SU-DHL-6 (cell line): ENCODE measurements around the gene CCDC85C.

Experiments used
- H2AFZ ChIP-seq: fragments of 200-600 bp; sonication (generic); 2 replicates; pipeline ENCODE4 v1.6.1; 2014; ENCODE audit warnings: low read depth, mild to moderate bottlenecking, moderate library complexity, mixed read lengths, antibody characterized with exemption, low read length; ENCODE audit not compliant: severe bottlenecking
- H3F3A ChIP-seq: fragments of 200-600 bp; shearing (Covaris generic); 2 replicates; pipeline ENCODE4 v1.6.0; 2016; ENCODE audit warnings: antibody characterized with exemption, mild to moderate bottlenecking; ENCODE audit not compliant: insufficient read depth
- H3K27ac ChIP-seq: fragments of 200-600 bp; sonication (generic); 2 replicates; pipeline ENCODE4 v1.5.1; 2016; ENCODE audit warnings: low read depth, mild to moderate bottlenecking, low read length, moderate library complexity, mixed read lengths
- H3K27me3 ChIP-seq: fragments of 200-600 bp; sonication (generic), shearing (Covaris generic); 2 replicates; pipeline ENCODE4 v1.6.0; 2014; ENCODE audit warnings: mild to moderate bottlenecking, low read length
- H3K36me3 ChIP-seq: fragments of 200-600 bp; sonication (generic); 2 replicates; pipeline ENCODE4 v1.6.1; 2014; ENCODE audit warnings: mild to moderate bottlenecking, low read length, mixed read lengths
- H3K4me2 ChIP-seq: fragments of 300-600, 200-600 bp; shearing (Covaris generic), sonication (generic); 2 replicates; pipeline ENCODE4 v1.6.0; 2014; ENCODE audit warnings: low read length, low read depth, mild to moderate bottlenecking; ENCODE audit not compliant: poor library complexity, severe bottlenecking
- H3K4me3 ChIP-seq: fragments of 200-600 bp; sonication (generic); 2 replicates; pipeline ENCODE4 v1.5.1; 2014; ENCODE audit warnings: antibody characterized with exemption, low read length, mild to moderate bottlenecking, mixed read lengths; ENCODE audit not compliant: insufficient read depth, poor library complexity, severe bottlenecking
- H3K79me2 ChIP-seq: fragments of 200-600 bp; sonication (generic); 2 replicates; pipeline ENCODE4 v1.6.1; 2014; ENCODE audit warnings: mild to moderate bottlenecking, low read length, moderate library complexity; ENCODE audit not compliant: insufficient read depth
- H3K9ac ChIP-seq: fragments of 200-600 bp; sonication (generic); 2 replicates; pipeline ENCODE4 v1.7.0; 2014; ENCODE audit warnings: mild to moderate bottlenecking, low read length
- H3K9me2 ChIP-seq: fragments of 200-600 bp; sonication (generic); replicated peaks from 2 replicates; pipeline ENCODE4 v1.6.1; 2014; ENCODE audit warnings: low read length; ENCODE audit not compliant: insufficient read depth
- H3K9me3 ChIP-seq: fragments of 200-600 bp; sonication (generic); 2 replicates; pipeline ENCODE4 v1.6.1; 2014; ENCODE audit warnings: low read length, mixed read lengths; ENCODE audit not compliant: insufficient read depth
- H4K20me1 ChIP-seq: fragments of 200-600 bp; sonication (generic); 2 replicates; pipeline ENCODE4 v1.6.1; 2014; ENCODE audit warnings: low read depth, mild to moderate bottlenecking, antibody characterized with exemption, low read length, moderate library complexity, mixed read lengths
- EZH2phosphoT487 ChIP-seq: fragments of 200-600 bp; sonication (generic), shearing (Covaris generic); conservative IDR thresholded peaks from 2 replicates; pipeline ENCODE4 v1.6.1; 2018; ENCODE audit warnings: mild to moderate bottlenecking, antibody characterized with exemption, low read length, moderate library complexity, mixed read lengths
- TF ChIP-seq, protein P1 (sequence below): fragments of 200-600 bp; sonication (generic); IDR thresholded peaks from one replicate; pipeline ENCODE4 v1.5.1; 2017; ENCODE audit warnings: antibody characterized with exemption, mild to moderate bottlenecking, low read length, moderate library complexity; ENCODE audit not compliant: insufficient read depth, poor library complexity, severe bottlenecking

CCDC85C gene

DNA sequence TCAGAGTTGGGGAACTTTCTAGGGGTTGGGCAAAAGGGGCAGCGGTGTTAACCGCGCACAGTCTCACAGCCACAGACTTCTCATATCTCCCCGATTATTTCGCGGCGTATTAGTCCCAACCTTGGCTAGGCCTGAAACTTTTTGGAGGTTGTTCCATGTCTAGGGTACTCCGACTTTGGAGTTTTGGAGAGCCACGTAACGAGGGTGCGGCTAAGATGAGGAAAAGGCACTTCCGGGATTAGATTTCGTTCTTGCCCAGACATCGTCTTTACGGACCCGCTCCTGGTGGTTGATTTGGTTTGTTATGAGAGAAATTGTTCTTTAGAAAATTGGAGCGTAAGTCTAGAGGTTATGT lies 122.3 kb downstream of the CCDC85C start:
- Histone ChIP-seq H3K79me2 (peaks cover 84% of the 10 kb centered on the region), H3K4me3 (peak overlapping the region; percentile 91), H2AFZ (peak overlapping the region; percentile 68), H3K27ac (peak overlapping the region; percentile 36; the same call in 1 of the 2 replicates), H3K9ac (peak overlapping the region; percentile 88), H3K9me2 (no peaks in the 10 kb centered on the region), H3K9me3 (no peaks in the 10 kb centered on the region), H3K36me3 (no peaks in the 10 kb centered on the region), H3F3A (no peaks in the 10 kb centered on the region), H3K27me3 (no peaks in the 10 kb centered on the region), H3K4me2 (peak overlapping the region; percentile 87), H4K20me1 (peaks cover 59% of the 10 kb centered on the region)
- TF ChIP-seq, protein P1, sequence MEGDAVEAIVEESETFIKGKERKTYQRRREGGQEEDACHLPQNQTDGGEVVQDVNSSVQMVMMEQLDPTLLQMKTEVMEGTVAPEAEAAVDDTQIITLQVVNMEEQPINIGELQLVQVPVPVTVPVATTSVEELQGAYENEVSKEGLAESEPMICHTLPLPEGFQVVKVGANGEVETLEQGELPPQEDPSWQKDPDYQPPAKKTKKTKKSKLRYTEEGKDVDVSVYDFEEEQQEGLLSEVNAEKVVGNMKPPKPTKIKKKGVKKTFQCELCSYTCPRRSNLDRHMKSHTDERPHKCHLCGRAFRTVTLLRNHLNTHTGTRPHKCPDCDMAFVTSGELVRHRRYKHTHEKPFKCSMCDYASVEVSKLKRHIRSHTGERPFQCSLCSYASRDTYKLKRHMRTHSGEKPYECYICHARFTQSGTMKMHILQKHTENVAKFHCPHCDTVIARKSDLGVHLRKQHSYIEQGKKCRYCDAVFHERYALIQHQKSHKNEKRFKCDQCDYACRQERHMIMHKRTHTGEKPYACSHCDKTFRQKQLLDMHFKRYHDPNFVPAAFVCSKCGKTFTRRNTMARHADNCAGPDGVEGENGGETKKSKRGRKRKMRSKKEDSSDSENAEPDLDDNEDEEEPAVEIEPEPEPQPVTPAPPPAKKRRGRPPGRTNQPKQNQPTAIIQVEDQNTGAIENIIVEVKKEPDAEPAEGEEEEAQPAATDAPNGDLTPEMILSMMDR: no peak
- TF ChIP-seq EZH2phosphoT487: no peak

DNA sequence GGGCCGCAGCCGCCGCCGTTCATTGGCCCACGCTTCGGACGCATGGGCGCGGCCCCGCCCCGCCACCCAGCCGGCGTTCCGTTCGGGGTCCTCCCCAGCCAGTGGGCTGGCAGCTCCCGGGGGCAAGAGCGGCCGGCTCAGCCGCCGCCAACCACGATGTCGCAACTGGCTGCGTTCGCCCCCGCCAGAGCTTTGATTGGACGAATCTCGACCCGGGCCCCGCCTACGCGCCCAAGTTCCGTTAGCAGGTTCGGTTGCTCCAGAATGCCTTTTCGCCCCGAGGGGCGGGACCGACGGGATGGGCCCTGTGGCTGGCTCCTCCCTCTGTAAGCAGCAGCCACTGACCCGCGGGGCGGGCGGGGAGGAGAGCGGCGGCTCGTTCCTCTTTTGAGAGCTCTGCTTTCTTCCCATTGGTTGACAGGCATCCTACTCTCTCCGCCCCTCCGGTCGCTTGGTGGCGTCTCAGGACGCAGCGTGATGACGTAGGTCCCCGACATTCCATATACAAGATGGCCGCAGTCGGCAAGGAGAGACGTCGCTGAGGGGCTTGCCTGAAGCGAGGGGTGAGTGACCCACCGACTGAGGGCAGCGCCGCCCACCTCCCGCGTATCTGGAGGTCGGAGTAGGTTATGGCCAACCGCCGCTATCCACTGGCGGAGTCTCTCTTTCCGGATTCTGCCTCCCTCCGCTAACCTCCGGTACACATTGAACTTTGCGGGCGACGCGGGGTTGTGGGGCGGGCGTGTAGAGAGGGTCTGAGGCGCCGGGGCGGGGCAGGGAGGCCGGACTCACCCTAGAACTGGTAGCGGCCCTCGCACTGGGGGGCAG lies 122.9 kb downstream of the CCDC85C start, which contains the start of gene CCNK:
CCNK (plus strand) TSS at position 493 of the 828 bp plus-strand sequence. CDS start 11,269 bp downstream, outside the sequence.
- Histone ChIP-seq H4K20me1 (peaks cover 56% of the 10 kb centered on the region), H3K27me3 (no peaks in the 10 kb centered on the region), H3K9me3 (no peaks in the 10 kb centered on the region)

DNA sequence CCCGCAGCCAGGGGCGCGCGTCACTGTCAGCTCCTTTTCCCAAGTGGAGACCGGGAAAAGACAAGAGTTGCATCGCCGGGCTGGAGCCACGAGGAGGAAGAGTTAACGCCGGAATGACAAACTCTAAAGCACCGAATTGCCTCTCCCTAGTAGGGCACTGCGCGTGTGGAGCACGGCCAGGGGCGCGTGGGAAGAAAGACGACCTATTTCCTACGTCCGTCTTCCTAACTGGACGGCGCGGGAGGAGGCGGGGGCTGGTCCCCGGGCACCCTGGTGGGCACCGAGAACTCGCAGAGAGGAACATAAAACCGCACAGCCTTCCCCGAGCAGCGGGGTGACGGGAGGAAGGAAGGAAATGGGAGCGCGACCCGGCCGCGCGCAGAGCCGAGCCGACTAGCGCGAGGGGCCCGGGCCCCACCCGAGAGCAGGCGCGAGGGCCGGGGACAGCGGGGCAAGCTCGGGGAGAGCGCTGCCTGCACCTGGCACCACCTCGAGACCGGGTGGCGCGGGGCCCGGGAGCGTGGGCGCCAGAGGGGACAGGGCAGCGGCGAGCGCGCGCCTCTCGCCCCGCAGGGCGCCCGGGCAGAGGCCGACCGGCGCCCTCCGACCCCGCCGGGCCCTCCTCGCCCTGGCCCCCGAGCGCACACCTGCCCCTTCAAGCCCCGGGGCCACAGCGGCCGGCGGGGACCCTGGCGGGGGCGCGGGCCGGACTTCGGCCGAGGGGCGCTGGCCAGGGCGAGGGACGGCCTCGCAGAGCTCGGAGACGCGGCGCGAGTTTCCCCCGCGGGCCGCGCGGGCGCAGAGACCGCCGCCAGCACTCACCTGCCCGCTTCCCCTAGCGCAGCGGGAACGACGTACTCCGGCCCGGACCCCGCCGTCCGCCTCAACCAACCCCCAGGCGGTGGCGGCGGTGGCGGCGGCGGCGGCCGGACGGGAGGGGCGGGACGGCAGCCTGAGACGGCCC lies 123.8 kb downstream of the CCDC85C start, which contains the start of gene SETD3:
SETD3 (minus strand) TSS at position 954 of the 964 bp plus-strand sequence. CDS start 15,054 bp downstream, outside the sequence.
- peaks cover 55% of the 10 kb centered on the region for H4K20me1 ChIP-seq
- peak within 1 kb of the TSS; percentile 87 for H3K4me2 ChIP-seq
- H3K9me3 ChIP-seq: no peaks in the 10 kb centered on the region
- TF ChIP-seq, protein P1: no peak
- TF ChIP-seq EZH2phosphoT487: no peak
- peak within 1 kb of the TSS; percentile 91 for H3K4me3 ChIP-seq
- peak within 1 kb of the TSS; percentile 36; the same call in 1 of the 2 replicates for H3K27ac ChIP-seq
- no peaks in the 10 kb centered on the region for H3F3A ChIP-seq
- H3K9me2 ChIP-seq: no peaks in the 10 kb centered on the region
- H2AFZ ChIP-seq: peak within 1 kb of the TSS; percentile 68
- H3K27me3 ChIP-seq: no peaks in the 10 kb centered on the region
- no peaks in the 10 kb centered on the region for H3K36me3 ChIP-seq
- peaks cover 84% of the 10 kb centered on the region for H3K79me2 ChIP-seq
- peak within 1 kb of the TSS; percentile 88 for H3K9ac ChIP-seq

More for the DNA sequence above, 122.9 kb downstream of the CCDC85C start, which contains the start of gene CCNK:
- H3K4me3 ChIP-seq: peak within 1 kb of the TSS; percentile 91
- peak within 1 kb of the TSS; percentile 68 for H2AFZ ChIP-seq
- H3K9me2 ChIP-seq: no peaks in the 10 kb centered on the region
- H3K4me2 ChIP-seq: peak within 1 kb of the TSS; percentile 87
- H3F3A ChIP-seq: no peaks in the 10 kb centered on the region
- no peak for TF ChIP-seq EZH2phosphoT487
- TF ChIP-seq, protein P1: no peak
- H3K9ac ChIP-seq: peak within 1 kb of the TSS; percentile 88
- no peaks in the 10 kb centered on the region for H3K36me3 ChIP-seq
- H3K79me2 ChIP-seq: peaks cover 84% of the 10 kb centered on the region
- H3K27ac ChIP-seq: peak within 1 kb of the TSS; percentile 36; the same call in 1 of the 2 replicates
